ENCODE results near the gene C11orf97. TPM values are rescaled to one million over a fixed set of nuclear protein-coding genes. Genes with fewer than 3 reads are reported as not detected.

C11orf97 gene
- total and polyA plus RNA-seq, 9 of the 15 experiments (the other 6 are each of a cell fraction or from before 2014, with no cell fraction given), result not detected

DNA sequence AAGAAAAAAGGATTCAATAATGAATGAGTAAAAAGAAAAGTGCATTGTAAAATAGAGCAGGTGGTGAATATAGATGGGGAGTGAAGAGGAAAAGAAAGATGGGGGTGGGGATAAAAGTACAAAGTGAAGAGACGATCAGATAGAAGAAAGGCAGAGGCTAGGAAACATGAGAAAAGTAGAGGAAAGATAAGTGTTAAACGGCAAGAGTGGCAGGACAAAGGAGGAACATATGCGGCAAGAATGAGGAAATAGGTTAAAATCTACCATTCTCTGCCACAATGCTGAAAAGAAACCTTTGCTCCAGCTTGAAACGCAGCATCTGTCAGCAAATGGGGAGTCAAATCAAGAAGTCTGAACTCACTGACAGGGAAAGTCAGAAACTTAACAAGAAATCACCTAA is 38.3 kb downstream of the C11orf97 start (continued):
- TF ChIP-seq, protein P1, sequence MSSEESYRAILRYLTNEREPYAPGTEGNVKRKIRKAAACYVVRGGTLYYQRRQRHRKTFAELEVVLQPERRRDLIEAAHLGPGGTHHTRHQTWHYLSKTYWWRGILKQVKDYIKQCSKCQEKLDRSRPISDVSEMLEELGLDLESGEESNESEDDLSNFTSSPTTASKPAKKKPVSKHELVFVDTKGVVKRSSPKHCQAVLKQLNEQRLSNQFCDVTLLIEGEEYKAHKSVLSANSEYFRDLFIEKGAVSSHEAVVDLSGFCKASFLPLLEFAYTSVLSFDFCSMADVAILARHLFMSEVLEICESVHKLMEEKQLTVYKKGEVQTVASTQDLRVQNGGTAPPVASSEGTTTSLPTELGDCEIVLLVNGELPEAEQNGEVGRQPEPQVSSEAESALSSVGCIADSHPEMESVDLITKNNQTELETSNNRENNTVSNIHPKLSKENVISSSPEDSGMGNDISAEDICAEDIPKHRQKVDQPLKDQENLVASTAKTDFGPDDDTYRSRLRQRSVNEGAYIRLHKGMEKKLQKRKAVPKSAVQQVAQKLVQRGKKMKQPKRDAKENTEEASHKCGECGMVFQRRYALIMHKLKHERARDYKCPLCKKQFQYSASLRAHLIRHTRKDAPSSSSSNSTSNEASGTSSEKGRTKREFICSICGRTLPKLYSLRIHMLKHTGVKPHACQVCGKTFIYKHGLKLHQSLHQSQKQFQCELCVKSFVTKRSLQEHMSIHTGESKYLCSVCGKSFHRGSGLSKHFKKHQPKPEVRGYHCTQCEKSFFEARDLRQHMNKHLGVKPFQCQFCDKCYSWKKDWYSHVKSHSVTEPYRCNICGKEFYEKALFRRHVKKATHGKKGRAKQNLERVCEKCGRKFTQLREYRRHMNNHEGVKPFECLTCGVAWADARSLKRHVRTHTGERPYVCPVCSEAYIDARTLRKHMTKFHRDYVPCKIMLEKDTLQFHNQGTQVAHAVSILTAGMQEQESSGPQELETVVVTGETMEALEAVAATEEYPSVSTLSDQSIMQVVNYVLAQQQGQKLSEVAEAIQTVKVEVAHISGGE (CRISPR knock-in tag; IDR thresholded peaks at IDR 0.05), result no peak
- no peak for TF ChIP-seq ZBTB17 (CRISPR knock-in tag; IDR thresholded peaks at IDR 0.05)
- TF ChIP-seq MTA1 (IDR thresholded peaks at IDR 0.05; ENCODE audit: borderline replicate concordance), result peak; percentile 64; the same call in 1 of the 2 replicates
- no peak for TF ChIP-seq ESRRA (IDR thresholded peaks at IDR 0.05; ENCODE audit: borderline replicate concordance, low read depth)
- TF ChIP-seq, protein P2, sequence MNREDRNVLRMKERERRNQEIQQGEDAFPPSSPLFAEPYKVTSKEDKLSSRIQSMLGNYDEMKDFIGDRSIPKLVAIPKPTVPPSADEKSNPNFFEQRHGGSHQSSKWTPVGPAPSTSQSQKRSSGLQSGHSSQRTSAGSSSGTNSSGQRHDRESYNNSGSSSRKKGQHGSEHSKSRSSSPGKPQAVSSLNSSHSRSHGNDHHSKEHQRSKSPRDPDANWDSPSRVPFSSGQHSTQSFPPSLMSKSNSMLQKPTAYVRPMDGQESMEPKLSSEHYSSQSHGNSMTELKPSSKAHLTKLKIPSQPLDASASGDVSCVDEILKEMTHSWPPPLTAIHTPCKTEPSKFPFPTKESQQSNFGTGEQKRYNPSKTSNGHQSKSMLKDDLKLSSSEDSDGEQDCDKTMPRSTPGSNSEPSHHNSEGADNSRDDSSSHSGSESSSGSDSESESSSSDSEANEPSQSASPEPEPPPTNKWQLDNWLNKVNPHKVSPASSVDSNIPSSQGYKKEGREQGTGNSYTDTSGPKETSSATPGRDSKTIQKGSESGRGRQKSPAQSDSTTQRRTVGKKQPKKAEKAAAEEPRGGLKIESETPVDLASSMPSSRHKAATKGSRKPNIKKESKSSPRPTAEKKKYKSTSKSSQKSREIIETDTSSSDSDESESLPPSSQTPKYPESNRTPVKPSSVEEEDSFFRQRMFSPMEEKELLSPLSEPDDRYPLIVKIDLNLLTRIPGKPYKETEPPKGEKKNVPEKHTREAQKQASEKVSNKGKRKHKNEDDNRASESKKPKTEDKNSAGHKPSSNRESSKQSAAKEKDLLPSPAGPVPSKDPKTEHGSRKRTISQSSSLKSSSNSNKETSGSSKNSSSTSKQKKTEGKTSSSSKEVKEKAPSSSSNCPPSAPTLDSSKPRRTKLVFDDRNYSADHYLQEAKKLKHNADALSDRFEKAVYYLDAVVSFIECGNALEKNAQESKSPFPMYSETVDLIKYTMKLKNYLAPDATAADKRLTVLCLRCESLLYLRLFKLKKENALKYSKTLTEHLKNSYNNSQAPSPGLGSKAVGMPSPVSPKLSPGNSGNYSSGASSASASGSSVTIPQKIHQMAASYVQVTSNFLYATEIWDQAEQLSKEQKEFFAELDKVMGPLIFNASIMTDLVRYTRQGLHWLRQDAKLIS (CRISPR knock-in tag; IDR thresholded peaks at IDR 0.05), result no peak
- no peak for TF ChIP-seq KDM5B (IDR thresholded peaks at IDR 0.05; ENCODE audit: insufficient replicate concordance, low read depth, low read length)
- TF ChIP-seq PHTF2 (CRISPR knock-in tag; IDR thresholded peaks at IDR 0.05), result no peak
- TF ChIP-seq TAF7 (tag; IDR thresholded peaks at IDR 0.05), result no peak
- TF ChIP-seq ELF4 (CRISPR knock-in tag; IDR thresholded peaks at IDR 0.05), result peak; percentile 35; the same call in 1 of the 2 replicates
- TF ChIP-seq, protein P3, sequence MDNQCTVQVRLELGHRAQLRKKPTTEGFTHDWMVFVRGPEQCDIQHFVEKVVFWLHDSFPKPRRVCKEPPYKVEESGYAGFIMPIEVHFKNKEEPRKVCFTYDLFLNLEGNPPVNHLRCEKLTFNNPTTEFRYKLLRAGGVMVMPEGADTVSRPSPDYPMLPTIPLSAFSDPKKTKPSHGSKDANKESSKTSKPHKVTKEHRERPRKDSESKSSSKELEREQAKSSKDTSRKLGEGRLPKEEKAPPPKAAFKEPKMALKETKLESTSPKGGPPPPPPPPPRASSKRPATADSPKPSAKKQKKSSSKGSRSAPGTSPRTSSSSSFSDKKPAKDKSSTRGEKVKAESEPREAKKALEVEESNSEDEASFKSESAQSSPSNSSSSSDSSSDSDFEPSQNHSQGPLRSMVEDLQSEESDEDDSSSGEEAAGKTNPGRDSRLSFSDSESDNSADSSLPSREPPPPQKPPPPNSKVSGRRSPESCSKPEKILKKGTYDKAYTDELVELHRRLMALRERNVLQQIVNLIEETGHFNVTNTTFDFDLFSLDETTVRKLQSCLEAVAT (IDR thresholded peaks at IDR 0.05), result 0 out of 4 replicates have a peak, but pooled peaks of 1 of the 2 experiments have one; percentile 42
- TF ChIP-seq BRD9 (IDR thresholded peaks at IDR 0.05; ENCODE audit: low read depth, partially characterized antibody), result no peak
- TF ChIP-seq, protein P4, sequence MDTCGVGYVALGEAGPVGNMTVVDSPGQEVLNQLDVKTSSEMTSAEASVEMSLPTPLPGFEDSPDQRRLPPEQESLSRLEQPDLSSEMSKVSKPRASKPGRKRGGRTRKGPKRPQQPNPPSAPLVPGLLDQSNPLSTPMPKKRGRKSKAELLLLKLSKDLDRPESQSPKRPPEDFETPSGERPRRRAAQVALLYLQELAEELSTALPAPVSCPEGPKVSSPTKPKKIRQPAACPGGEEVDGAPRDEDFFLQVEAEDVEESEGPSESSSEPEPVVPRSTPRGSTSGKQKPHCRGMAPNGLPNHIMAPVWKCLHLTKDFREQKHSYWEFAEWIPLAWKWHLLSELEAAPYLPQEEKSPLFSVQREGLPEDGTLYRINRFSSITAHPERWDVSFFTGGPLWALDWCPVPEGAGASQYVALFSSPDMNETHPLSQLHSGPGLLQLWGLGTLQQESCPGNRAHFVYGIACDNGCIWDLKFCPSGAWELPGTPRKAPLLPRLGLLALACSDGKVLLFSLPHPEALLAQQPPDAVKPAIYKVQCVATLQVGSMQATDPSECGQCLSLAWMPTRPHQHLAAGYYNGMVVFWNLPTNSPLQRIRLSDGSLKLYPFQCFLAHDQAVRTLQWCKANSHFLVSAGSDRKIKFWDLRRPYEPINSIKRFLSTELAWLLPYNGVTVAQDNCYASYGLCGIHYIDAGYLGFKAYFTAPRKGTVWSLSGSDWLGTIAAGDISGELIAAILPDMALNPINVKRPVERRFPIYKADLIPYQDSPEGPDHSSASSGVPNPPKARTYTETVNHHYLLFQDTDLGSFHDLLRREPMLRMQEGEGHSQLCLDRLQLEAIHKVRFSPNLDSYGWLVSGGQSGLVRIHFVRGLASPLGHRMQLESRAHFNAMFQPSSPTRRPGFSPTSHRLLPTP (IDR thresholded peaks at IDR 0.05; ENCODE audit: borderline replicate concordance, extremely low read depth, insufficient read length), result no peak
- TF ChIP-seq SAP30 (IDR thresholded peaks at IDR 0.05; ENCODE audit: borderline replicate concordance, insufficient read depth, low read depth, low read length, poor library complexity, severe bottlenecking), result no peak
